22Rv1 (cell line): ENCODE measurements around the gene C4orf54.

Experiments
- CTCF ChIP-seq: fragments of 450-650 bp; IDR thresholded peaks from 2 replicates; pipeline ENCODE4 v1.5.1; 2017; ENCODE audit warnings: mild to moderate bottlenecking
- ZFX ChIP-seq: fragments of 450-650 bp; IDR thresholded peaks from 2 replicates; pipeline ENCODE4 v1.6.1; 2017; ENCODE audit warnings: antibody characterized with exemption, borderline replicate concordance

GRCh38 chr4:99612704-99613103 lies 44.9 kb downstream of the C4orf54 start:
- TF ChIP-seq CTCF: no peak
- TF ChIP-seq ZFX: no peak
